Measurements from ENCODE around the gene ZNF436. TPM values are rescaled to one million over a fixed set of nuclear protein-coding genes. Genes with fewer than 3 reads are reported as not detected.

Gene ZNF436
- total RNA-seq, 1 donor from 2014 or later = 13.9 TPM

DNA sequence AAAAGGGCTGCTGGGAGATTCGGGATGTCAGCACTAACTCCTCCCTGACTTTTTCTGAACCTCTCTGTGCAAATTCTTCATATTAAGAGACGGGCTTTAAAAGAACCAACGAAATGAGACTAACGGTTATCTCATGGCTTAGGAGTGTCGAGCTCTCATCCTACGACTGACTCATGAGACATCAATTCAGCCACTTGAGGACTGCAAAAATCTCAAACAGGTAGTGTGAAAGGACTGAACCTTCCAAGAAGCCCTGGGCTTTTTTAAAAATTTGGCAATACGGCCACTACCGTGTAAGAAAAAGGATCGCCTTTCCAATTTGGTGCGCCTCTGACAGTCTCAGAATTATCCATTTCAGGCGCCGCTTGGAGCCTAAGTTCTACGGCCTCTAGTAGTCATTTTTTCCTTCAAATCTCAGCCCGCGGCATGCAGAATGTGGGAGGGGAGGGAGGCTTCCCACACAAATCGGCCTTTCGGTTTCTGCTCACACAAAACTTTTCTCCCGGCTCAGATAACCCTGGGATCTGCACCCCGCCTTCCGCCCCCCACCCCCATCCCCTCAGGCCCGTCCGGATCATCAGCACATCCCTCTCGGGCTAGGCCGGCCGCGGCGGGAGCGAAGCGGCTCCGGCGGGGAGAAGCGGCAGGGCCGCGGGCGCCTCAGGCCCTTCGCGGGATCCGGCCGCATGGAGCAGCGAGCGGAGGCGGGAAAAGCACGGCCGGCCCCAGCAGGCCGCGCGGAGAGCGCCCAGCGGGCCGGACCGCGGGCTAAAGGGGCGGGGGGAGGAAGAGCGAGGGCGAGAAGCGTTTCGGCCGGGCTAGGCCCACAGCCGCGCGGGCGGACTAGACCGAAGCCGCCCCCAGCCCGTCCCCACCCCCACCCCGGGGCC is 26.2 kb downstream of the ZNF436 start:
- H3K36me3 Mint-ChIP-seq (ENCODE audit: insufficient read depth) = peaks cover 3% of the 10 kb centered on the region
- peaks cover 44% of the 10 kb centered on the region for H3K4me1 Mint-ChIP-seq (ENCODE audit: low read depth)
- H3K27ac Mint-ChIP-seq = peak overlapping the region; percentile 97
- H3K4me3 Mint-ChIP-seq (ENCODE audit: low read depth) = peak overlapping the region; percentile 87
- H3K9me3 Mint-ChIP-seq (ENCODE audit: low read depth) = peaks cover 4% of the 10 kb centered on the region
- H3K27me3 Mint-ChIP-seq = no peaks in the 10 kb centered on the region
- TF ChIP-seq, protein P1, sequence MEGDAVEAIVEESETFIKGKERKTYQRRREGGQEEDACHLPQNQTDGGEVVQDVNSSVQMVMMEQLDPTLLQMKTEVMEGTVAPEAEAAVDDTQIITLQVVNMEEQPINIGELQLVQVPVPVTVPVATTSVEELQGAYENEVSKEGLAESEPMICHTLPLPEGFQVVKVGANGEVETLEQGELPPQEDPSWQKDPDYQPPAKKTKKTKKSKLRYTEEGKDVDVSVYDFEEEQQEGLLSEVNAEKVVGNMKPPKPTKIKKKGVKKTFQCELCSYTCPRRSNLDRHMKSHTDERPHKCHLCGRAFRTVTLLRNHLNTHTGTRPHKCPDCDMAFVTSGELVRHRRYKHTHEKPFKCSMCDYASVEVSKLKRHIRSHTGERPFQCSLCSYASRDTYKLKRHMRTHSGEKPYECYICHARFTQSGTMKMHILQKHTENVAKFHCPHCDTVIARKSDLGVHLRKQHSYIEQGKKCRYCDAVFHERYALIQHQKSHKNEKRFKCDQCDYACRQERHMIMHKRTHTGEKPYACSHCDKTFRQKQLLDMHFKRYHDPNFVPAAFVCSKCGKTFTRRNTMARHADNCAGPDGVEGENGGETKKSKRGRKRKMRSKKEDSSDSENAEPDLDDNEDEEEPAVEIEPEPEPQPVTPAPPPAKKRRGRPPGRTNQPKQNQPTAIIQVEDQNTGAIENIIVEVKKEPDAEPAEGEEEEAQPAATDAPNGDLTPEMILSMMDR (IDR thresholded peaks at IDR 0.05; ENCODE audit: unreplicated experiment) = no peak
- no peak for DNase-seq (ENCODE audit: low spot score, unreplicated experiment)

DNA sequence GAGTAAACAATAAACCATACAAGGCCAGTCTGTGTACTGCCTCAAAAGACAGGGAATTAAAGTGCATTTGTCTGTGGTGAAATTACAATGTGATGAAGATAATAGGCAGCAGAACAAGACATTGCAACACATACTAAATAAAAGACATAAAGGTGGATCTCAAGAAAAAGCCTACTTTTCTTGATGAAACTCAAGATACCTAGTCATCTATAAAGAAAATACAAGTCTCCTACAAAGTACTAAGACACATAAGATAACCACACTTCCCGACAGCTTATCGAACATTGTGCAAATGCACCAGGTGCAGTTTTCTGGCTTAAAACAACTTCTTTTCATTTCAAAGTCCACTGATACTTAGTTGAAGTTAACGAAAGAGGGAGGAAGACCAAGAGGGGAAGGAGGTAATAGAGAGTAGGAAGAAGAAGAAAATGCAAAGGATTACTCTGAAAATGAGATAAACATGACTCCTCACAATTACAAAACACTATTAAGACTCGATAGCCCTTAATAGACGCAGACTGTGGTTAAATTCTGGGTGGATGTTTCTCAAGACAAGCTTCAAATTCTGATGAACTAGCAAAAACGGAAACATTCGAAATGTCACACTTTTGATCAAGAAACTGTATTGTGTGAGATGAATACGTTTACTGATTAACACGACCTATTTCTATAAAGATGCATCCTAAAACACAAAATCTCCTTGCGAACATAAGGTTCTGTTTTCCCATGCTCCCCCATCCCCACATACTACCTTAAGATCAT is 27.5 kb downstream of the ZNF436 start:
- peaks cover 4% of the 10 kb centered on the region for H3K9me3 Mint-ChIP-seq (ENCODE audit: low read depth)
- no peak for DNase-seq (ENCODE audit: low spot score, unreplicated experiment)
- peak overlapping the region; percentile 87 for H3K4me3 Mint-ChIP-seq (ENCODE audit: low read depth)
- peaks cover 13% of the 10 kb centered on the region for H3K36me3 Mint-ChIP-seq (ENCODE audit: insufficient read depth)
- H3K4me1 Mint-ChIP-seq (ENCODE audit: low read depth) = peaks cover 48% of the 10 kb centered on the region
- no peaks in the 10 kb centered on the region for H3K27me3 Mint-ChIP-seq
- TF ChIP-seq, protein P1 (IDR thresholded peaks at IDR 0.05; ENCODE audit: unreplicated experiment) = no peak
- H3K27ac Mint-ChIP-seq = peak overlapping the region; percentile 87

DNA sequence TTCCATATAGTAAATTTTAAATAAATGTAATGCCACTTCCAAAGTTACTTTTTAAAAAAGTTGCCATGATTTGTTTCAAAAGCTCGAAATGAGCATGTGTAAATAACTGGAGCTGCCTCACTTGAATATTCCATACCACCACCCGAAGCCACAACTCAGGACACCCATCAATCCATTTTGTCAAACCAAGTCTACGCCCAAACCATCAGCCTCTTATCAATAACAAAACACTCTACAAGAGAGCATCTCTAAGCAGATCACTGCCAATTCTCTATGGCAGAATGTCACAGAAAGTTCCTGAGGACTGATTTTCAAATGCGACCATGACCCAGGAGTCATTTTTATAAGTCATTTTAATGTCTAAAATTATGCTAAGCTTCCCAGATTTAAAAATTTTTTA is 30.0 kb downstream of the ZNF436 start:
- Mint-ChIP-seq H3K27ac (no peak overlapping the region), H3K27me3 (no peaks in the 10 kb centered on the region), H3K36me3 (ENCODE audit: insufficient read depth) (peaks cover 22% of the 10 kb centered on the region), H3K9me3 (ENCODE audit: low read depth) (no peaks in the 10 kb centered on the region), H3K4me3 (ENCODE audit: low read depth) (peak overlapping the region; percentile 20), H3K4me1 (ENCODE audit: low read depth) (peaks cover 44% of the 10 kb centered on the region)
- no peak for DNase-seq (ENCODE audit: low spot score, unreplicated experiment)
- TF ChIP-seq, protein P1 (IDR thresholded peaks at IDR 0.05; ENCODE audit: unreplicated experiment) = no peak

DNA sequence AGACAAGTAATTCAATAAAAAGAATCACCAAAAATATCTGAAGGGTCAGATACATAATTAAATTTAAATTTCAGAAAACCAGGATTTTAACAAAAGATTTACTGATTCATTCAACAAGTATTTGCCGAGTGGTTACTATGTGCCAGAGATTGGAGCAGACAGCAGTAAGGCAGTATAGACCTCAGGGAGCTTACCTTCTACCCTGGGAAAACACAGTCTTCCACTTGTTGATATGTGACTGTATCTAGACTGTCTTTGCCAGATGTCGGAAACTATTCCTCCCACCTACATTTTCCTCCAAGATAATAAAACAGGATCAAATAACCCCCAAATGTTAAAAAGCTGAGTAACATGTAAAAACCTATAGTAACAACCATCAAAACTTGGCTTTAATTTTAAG is 31.8 kb downstream of the ZNF436 start:
- Mint-ChIP-seq H3K27me3 (no peaks in the 10 kb centered on the region), H3K4me3 (ENCODE audit: low read depth) (no peak overlapping the region), H3K27ac (peak overlapping the region; percentile 81), H3K9me3 (ENCODE audit: low read depth) (no peaks in the 10 kb centered on the region), H3K4me1 (ENCODE audit: low read depth) (peaks cover 42% of the 10 kb centered on the region), H3K36me3 (ENCODE audit: insufficient read depth) (peaks cover 33% of the 10 kb centered on the region)
- DNase-seq (ENCODE audit: low spot score, unreplicated experiment) = no peak
- TF ChIP-seq, protein P1 (IDR thresholded peaks at IDR 0.05; ENCODE audit: unreplicated experiment) = no peak

DNA sequence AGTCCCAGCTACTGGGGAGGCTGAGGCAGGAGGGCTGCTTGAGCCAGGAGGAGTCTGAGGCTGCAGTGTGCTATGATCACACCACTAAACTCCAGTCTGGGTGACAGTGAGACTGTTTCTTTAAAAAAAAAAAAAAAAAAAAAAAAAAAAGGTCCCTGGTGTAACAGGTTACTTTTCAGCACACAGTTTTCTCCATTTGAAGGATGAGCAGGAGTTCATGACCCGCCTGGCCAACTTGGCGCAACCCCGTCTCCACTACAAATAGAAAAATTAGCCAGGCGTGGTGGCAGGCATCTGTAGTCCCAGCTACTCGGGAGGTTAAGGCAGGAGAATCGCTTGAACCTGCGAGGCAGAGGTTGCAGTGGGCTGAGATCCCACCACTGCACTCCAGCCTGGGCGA is 37.9 kb downstream of the ZNF436 start:
- TF ChIP-seq, protein P1 (IDR thresholded peaks at IDR 0.05; ENCODE audit: unreplicated experiment) = no peak
- no peak overlapping the region for H3K4me3 Mint-ChIP-seq (ENCODE audit: low read depth)
- no peaks in the 10 kb centered on the region for H3K9me3 Mint-ChIP-seq (ENCODE audit: low read depth)
- peaks cover 1% of the 10 kb centered on the region for H3K4me1 Mint-ChIP-seq (ENCODE audit: low read depth)
- H3K27ac Mint-ChIP-seq = peak overlapping the region; percentile 64
- no peaks in the 10 kb centered on the region for H3K27me3 Mint-ChIP-seq
- peaks cover 47% of the 10 kb centered on the region for H3K36me3 Mint-ChIP-seq (ENCODE audit: insufficient read depth)
- DNase-seq (ENCODE audit: low spot score, unreplicated experiment) = no peak

Measured in progenitor cell of endocrine pancreas (in vitro differentiated cells).